WTC11 (cell line): Measurements from ENCODE around the gene TANGO6.

ENCODE experiments used
- CBFB ChIP-seq: sonication (generic); formaldehyde crosslinking; IDR thresholded peaks from 2 replicates; pipeline ENCODE4 v1.8.1; 2022; ENCODE audit warnings: mild to moderate bottlenecking, low read depth, missing genetic modification reagents
- CTCF ChIP-seq: fragments of 200-600 bp; IDR thresholded peaks from 2 replicates; pipeline ENCODE4 v1.8.0; 2022; ENCODE audit warnings: antibody characterized with exemption
- E2F1 ChIP-seq: sonication (generic); formaldehyde crosslinking; IDR thresholded peaks from 2 replicates; pipeline ENCODE4 v1.8.0; 2022; ENCODE audit warnings: mild to moderate bottlenecking, missing genetic modification reagents
- IRF2 ChIP-seq: sonication (generic); formaldehyde crosslinking; IDR thresholded peaks from 2 replicates; pipeline ENCODE4 v1.8.0; 2022; ENCODE audit warnings: low read depth, missing genetic modification reagents, borderline replicate concordance
- NR3C1 ChIP-seq: sonication (generic); formaldehyde crosslinking; conservative IDR thresholded peaks from 2 replicates; pipeline ENCODE4 v1.8.1; 2023; ENCODE audit warnings: low read depth, mild to moderate bottlenecking, missing genetic modification reagents
- PRDM15 ChIP-seq: sonication (generic); formaldehyde crosslinking; IDR thresholded peaks from 2 replicates; pipeline ENCODE4 v1.8.0; 2022; ENCODE audit warnings: missing genetic modification reagents
- SP1 ChIP-seq: sonication (generic); formaldehyde crosslinking; conservative IDR thresholded peaks from 2 replicates; pipeline ENCODE4 v1.8.1; 2022; ENCODE audit warnings: missing genetic modification reagents
- TCF7 ChIP-seq: sonication (generic); formaldehyde crosslinking; IDR thresholded peaks from 2 replicates; pipeline ENCODE4 v1.8.0; 2022; ENCODE audit warnings: mild to moderate bottlenecking, low read depth, missing genetic modification reagents, moderate library complexity
- ZNF121 ChIP-seq: sonication (generic); formaldehyde crosslinking; IDR thresholded peaks from 2 replicates; pipeline ENCODE4 v1.8.0; 2023; ENCODE audit warnings: missing genetic modification reagents
- ZNF425 ChIP-seq: fragments of 250-450 bp; sonication (Bioruptor Pico); conservative IDR thresholded peaks from 2 replicates; pipeline ENCODE4 v1.9.0; 2021; ENCODE audit warnings: mild to moderate bottlenecking
- ZSCAN18 ChIP-seq: fragments of 250-450 bp; sonication (Bioruptor Pico); IDR thresholded peaks from 2 replicates; pipeline ENCODE4 v2.1.2; 2022; ENCODE audit warnings: mild to moderate bottlenecking, moderate library complexity

GRCh38 chr16:69088684-69089083 is 245.4 kb downstream of the TANGO6 start:
- TF ChIP-seq CTCF (no peak), IRF2 (CRISPR knock-in tag) (no peak), PRDM15 (no peak), ZSCAN18 (CRISPR knock-in tag) (no peak), ZNF425 (CRISPR knock-in tag) (no peak), NR3C1 (CRISPR knock-in tag) (no peak), TCF7 (CRISPR knock-in tag) (no peak), ZNF121 (peak; percentile 97), CBFB (no peak), SP1 (CRISPR knock-in tag) (no peak), E2F1 (CRISPR knock-in tag) (no peak)
